ENCODE results near the gene MYL1. TPM values are rescaled to one million over a fixed set of nuclear protein-coding genes. Genes with fewer than 3 reads are reported as not detected.

MYL1 gene
- total and polyA plus RNA-seq, 2 of the 4 experiments (the other 2 are of a cell fraction), result not detected

DNA sequence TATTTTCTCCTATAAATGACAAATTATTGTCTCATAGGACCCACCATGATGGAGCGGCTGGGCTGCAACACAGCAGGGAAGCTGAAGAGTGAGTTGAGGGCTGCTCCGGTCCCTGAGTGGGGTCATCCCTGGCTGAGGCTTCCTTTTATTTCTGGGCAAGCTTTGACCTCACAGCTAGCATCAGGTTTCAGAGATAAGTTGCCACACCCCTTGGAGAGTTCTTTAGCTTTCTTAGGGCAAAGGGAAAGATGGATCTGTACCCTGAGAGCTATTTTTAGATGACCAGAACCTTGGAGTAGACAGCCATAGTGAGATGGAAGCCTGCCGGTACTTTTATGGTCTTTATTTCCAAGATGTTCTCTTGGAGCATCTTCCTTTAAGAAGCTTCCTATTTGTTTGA is 11.5 kb downstream of the MYL1 start:
- Histone ChIP-seq H3K4me1 (ENCODE audit: control insufficient read depth, insufficient read depth, low read length) (no peaks in the 10 kb centered on the region), H2BK5ac (ENCODE audit: low read depth, low read length, poor library complexity, severe bottlenecking) (no peak overlapping the region), H4K8ac (ENCODE audit: low read depth in 2 of 2, low read length in 2 of 2) (no peak overlapping the region), H3K9ac (ENCODE audit: low read depth, low read length) (no peak overlapping the region), H3K9me1 (ENCODE audit: insufficient read depth, low read length) (no peaks in the 10 kb centered on the region), H3K4me2 (ENCODE audit: low read depth, low read length) (no peak overlapping the region), H2BK15ac (ENCODE audit: low read depth, low read length) (no peak overlapping the region), H3K18ac (ENCODE audit: low read depth, low read length) (no peak overlapping the region), H3K23ac (ENCODE audit: low read depth, low read length) (no peak overlapping the region), H2AK5ac (ENCODE audit: low read depth, low read length) (no peak overlapping the region), H2AK9ac (replicated peaks; ENCODE audit: low read depth, low read length, poor library complexity) (no peak overlapping the region), H4K5ac (ENCODE audit: low read depth, low read length) (no peak overlapping the region), H3K14ac (replicated peaks; ENCODE audit: low read depth, low read length) (no peak overlapping the region), H3K9me3 (ENCODE audit: control insufficient read depth, insufficient read depth, low read length) (peaks cover 1% of the 10 kb centered on the region; the same call in 1 of the 2 replicates), H4K20me1 (ENCODE audit: insufficient read depth, low read length) (no peaks in the 10 kb centered on the region), H2AFZ (replicated peaks; ENCODE audit: low read length, poor library complexity) (no peak overlapping the region), H2BK120ac (ENCODE audit: low read depth, low read length) (no peak overlapping the region), H3K27me3 (ENCODE audit: control insufficient read depth, insufficient read depth, low read length) (no peaks in the 10 kb centered on the region), H2BK20ac (ENCODE audit: low read depth, low read length) (no peak overlapping the region), H3K4ac (ENCODE audit: low read depth, low read length) (no peak overlapping the region), H3K56ac (ENCODE audit: extremely low read depth, insufficient read depth, low read length) (no peak overlapping the region), H3K79me1 (ENCODE audit: low read depth in 1 of 2, low read length in 2 of 2) (no peaks in the 10 kb centered on the region), H3K36me3 (ENCODE audit: control insufficient read depth, insufficient read depth, low read length) (no peaks in the 10 kb centered on the region), H3K4me3 (ENCODE audit: insufficient read depth, low read depth, low read length) (no peak overlapping the region), H4K91ac (ENCODE audit: insufficient read depth, low read depth, low read length) (no peak overlapping the region), H3K27ac (ENCODE audit: insufficient read depth, low read length) (no peak overlapping the region)
- dilution Hi-C loops (cut with HindIII; ENCODE audit: low sequenced_read_pairs, unreplicated experiment) (no loop called here), intact Hi-C loops (cut with micrococcal nuclease) (no loop called here), in situ Hi-C loops (cut with MboI; ENCODE audit: low sequenced_read_pairs) (no loop called here)
- ChIA-PET POLR2A (ENCODE audit: unreplicated experiment) (no interaction called here), CTCF (no interaction called here)
- no peak for DNase-seq
- WGBS, 2 experiments (ENCODE audit: extremely low coverage in 2 of 2, insufficient read length in 1 of 2), result no CpG with 5 or more reads among the region's 3 CpGs
- BruUV-seq (replicated peaks), result no TSS peak
- ATAC-seq (ENCODE audit: low read depth), result no peak
- TF ChIP-seq CHD1 (IDR thresholded peaks at IDR 0.05; ENCODE audit: low read depth, low read length), result no peak

Measured in IMR-90 (cell line).